Common myeloid progenitor, CD34-positive (primary cell): ENCODE results near the gene OR5B12. TPM values are rescaled to one million over a fixed set of nuclear protein-coding genes. Genes with fewer than 3 reads are reported as not detected.

ENCODE experiments used
- CTCF ChIA-PET: fragments of 350-600 bp; sonication (Branson Sonifier 250); formaldehyde crosslinking; loops from one replicate; lab custom pipeline; 2021; ENCODE audit warnings: antibody characterized with exemption; lab: Charles Lee
- POLR2A ChIA-PET: fragments of 350-600 bp; sonication (Branson Sonifier 250); formaldehyde crosslinking; loops from one replicate; lab custom pipeline; 2021; ENCODE audit warnings: antibody characterized with exemption; lab: Charles Lee
- DNase-seq, 3 donors: peaks; one replicate each; pipeline versions ENCODE4 v3.0.0 to v3.0.0-alpha.2; 2013
- H3K27ac ChIP-seq, 2 experiments: 1 replicate in 1 of 2; 2 replicates in 1 of 2; pipeline ENCODE4 v1.7.0; 2013; ENCODE audit warnings: inconsistent platforms in 2 of 2, low read length in 2 of 2, mild to moderate bottlenecking in 2 of 2, low read depth in 1 of 2, moderate library complexity in 1 of 2; ENCODE audit not compliant: severe bottlenecking in 2 of 2, insufficient read depth in 1 of 2, poor library complexity in 1 of 2
- H3K27me3 ChIP-seq, 5 experiments: replicated peaks in 2 of 5; 1 replicate in 3 of 5; 2 replicates in 2 of 5; pipeline versions ENCODE4 v1.6.1 to v1.7.0; 2013; ENCODE audit warnings: low read length in 4 of 5, mild to moderate bottlenecking in 2 of 5, moderate library complexity in 2 of 5, inconsistent platforms in 1 of 5; ENCODE audit not compliant: insufficient read depth in 5 of 5, control insufficient read depth in 4 of 5
- H3K36me3 ChIP-seq, 4 experiments: 1 replicate in 2 of 4; 2 replicates in 2 of 4; pipeline versions ENCODE4 v1.6.1 to v1.7.0; 2013; ENCODE audit warnings: low read length in 3 of 4, control low read depth in 1 of 4, mild to moderate bottlenecking in 1 of 4; ENCODE audit not compliant: control insufficient read depth in 4 of 4, insufficient read depth in 4 of 4
- H3K4me1 ChIP-seq, 4 experiments: 1 replicate in 3 of 4; 2 replicates in 1 of 4; pipeline versions ENCODE4 v1.6.1 to v1.7.1; 2013; ENCODE audit warnings: low read length in 3 of 4, mild to moderate bottlenecking in 3 of 4, control low read depth in 1 of 4, inconsistent platforms in 1 of 4, moderate library complexity in 1 of 4; ENCODE audit not compliant: control insufficient read depth in 4 of 4, insufficient read depth in 4 of 4; ENCODE audit errors: control extremely low read depth in 1 of 4
- H3K4me3 ChIP-seq, 7 experiments: 1 replicate in 4 of 7; 2 replicates in 3 of 7; pipeline versions ENCODE4 v1.5.1 to v1.7.0; 2013; ENCODE audit warnings: mild to moderate bottlenecking in 7 of 7, low read length in 6 of 7, moderate library complexity in 6 of 7, inconsistent platforms in 2 of 7, low read depth in 2 of 7, control low read depth in 1 of 7; ENCODE audit not compliant: insufficient read depth in 4 of 7, control insufficient read depth in 1 of 7; ENCODE audit errors: extremely low read depth in 1 of 7
- H3K9me3 ChIP-seq, 5 experiments: 1 replicate in 4 of 5; 2 replicates in 1 of 5; pipeline versions ENCODE4 v1.6.1 to v1.7.1; 2013; ENCODE audit warnings: low read length in 4 of 5, mild to moderate bottlenecking in 2 of 5, inconsistent platforms in 1 of 5, low read depth in 1 of 5, moderate library complexity in 1 of 5; ENCODE audit not compliant: control insufficient read depth in 4 of 5, insufficient read depth in 2 of 5; ENCODE audit errors: control extremely low read depth in 1 of 5
- WGBS: methylation state at CpG from one replicate; pipeline ENCODE4 v1.1.5; 2013; ENCODE audit not compliant: insufficient coverage; 5-methylcytosine and 5-hydroxymethylcytosine counted together
- polyA plus RNA-seq: library from polyadenylated mRNA; unstranded; fragments of 120-200 nt; gene quantifications from one replicate; pipeline ENCODE4 v1.2.1, GENCODE V29; 2013

The OR5B12 gene
- polyA plus RNA-seq = not detected

DNA sequence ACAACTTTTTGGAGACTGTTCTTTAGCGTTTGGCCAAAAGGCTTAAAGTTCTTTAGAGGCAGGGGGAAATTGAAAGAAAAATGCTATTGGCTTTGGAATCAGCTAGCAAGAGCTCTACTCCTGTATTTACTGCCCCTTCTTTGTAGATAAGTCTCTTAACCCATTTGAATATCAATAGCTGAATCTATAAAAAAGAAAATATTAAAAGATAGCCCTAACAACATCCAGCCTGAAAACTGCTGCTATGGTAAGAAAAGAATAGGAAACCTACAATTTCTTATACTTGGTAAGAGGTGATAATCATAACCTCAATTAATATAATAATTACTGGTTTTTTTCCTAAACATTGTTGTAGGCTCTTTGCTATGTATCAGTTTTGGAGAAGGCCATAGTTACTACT, at the start of gene OR5B12:
OR5B12 (minus strand) TSS at position 101 of the 400 bp plus-strand sequence. CDS start 2,085 bp downstream, outside the sequence.
- no peak within 1 kb of the TSS for H3K4me3 ChIP-seq
- H3K4me1 ChIP-seq = no peaks in the 10 kb centered on the region
- peaks cover 0 to 18% (median 11%) of the 10 kb centered on the region in 5 experiments for H3K9me3 ChIP-seq
- ChIA-PET CTCF (no interaction called here), POLR2A (no interaction called here)
- H3K27me3 ChIP-seq = no peaks in the 10 kb centered on the region
- no peak for DNase-seq
- H3K36me3 ChIP-seq = no peaks in the 10 kb centered on the region
- WGBS = no CpG with 5 or more reads among the region's 1 CpG
- no peak within 1 kb of the TSS for H3K27ac ChIP-seq

DNA sequence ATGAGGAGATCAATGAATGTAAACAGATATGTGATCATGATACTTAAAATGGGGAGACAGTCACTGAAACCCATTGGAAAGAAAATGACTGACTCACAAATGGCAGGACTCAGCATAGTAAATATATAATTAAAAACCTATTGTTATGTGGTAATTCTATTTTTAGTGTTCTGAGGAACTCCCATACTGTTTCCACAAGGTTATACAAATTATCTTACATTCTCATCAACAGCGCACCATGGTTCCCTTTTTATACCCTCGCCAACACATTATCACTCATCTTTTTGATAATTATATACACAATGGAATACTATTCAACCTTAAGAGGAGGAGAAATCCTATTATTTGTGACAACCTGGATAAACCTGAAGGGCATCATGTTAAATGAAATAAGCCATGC, 48.8 kb upstream of the OR5B12 start:
- no CpG with 5 or more reads among the region's 2 CpGs for WGBS
- H3K27ac ChIP-seq = no peak overlapping the region
- no peaks in the 10 kb centered on the region for H3K9me3 ChIP-seq
- H3K4me1 ChIP-seq = no peaks in the 10 kb centered on the region
- ChIA-PET CTCF (no interaction called here), POLR2A (no interaction called here)
- no peak overlapping the region for H3K4me3 ChIP-seq
- no peaks in the 10 kb centered on the region for H3K36me3 ChIP-seq
- no peak for DNase-seq
- no peaks in the 10 kb centered on the region for H3K27me3 ChIP-seq

DNA sequence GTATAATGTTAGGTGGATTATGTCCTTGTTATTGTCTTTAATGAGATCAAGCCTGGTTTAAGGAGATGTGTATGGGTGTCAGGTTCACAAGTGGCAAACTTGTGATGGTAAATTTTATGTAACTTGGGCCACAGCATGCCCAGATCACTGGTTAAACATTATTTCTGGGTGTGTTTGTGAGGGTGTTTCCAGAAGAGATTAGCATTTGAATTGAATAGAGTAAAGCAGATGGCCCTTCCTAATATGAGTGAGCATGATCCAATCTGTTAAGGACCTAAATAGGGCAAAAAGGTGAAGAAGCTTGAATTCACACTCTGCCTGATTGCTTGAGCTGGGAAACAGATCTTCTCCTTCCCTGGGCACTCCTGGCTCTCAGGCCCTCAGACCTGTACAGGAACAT, 45.1 kb upstream of the OR5B12 start:
- Histone ChIP-seq H3K27me3 (no peaks in the 10 kb centered on the region), H3K4me3 (no peak overlapping the region), H3K4me1 (no peaks in the 10 kb centered on the region), H3K36me3 (no peaks in the 10 kb centered on the region), H3K9me3 (no peaks in the 10 kb centered on the region), H3K27ac (no peak overlapping the region)
- ChIA-PET CTCF (interaction anchor here (0.6 kb wide), 1 partner anchor 86 kb away, joined by 3 read pairs; no protein-coding TSS in a partner anchor), POLR2A (no interaction called here)
- DNase-seq = no peak

DNA sequence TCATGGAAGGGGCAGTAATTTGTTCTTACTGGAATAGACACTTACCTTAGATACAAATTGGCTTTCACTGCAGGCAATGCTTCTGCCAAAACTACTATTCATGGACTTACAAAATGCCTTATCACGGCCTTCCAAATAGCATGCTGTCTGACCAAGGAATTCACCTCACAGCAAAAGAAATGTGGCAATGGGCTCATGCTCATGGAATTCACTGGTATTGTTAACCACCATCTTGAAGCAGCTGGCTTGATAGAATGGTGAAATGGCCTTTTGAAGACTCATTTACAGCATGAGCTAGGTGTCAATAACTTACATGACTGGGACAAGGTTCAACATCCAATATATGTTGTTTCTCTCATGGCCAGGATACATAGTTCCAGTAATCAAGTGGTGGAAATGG, 43.9 kb upstream of the OR5B12 start:
- Histone ChIP-seq H3K4me3 (no peak overlapping the region), H3K4me1 (no peaks in the 10 kb centered on the region), H3K9me3 (no peaks in the 10 kb centered on the region), H3K27ac (no peak overlapping the region), H3K27me3 (no peaks in the 10 kb centered on the region), H3K36me3 (no peaks in the 10 kb centered on the region)
- no peak for DNase-seq
- WGBS = 100% methylated on average over 1 of the region's 1 CpG
- ChIA-PET POLR2A (no interaction called here), CTCF (no interaction called here)

DNA sequence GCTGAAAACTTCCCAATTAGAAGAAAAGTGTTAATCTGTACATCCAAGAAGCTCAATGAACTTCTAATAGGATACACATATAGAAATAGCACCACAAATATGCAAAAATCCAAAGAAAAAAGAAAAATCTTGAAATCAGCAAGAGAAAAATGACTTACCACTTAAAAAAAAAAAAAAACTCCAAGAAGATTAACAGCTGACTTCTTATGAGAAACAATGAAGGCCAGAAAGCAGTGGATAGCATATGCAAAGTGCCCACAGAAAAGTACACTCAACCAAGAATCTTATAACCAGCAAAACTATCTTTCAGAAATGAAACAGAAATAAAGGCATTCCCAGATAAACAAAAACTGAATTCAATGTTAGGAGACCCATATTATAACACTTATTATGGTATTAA, 29.9 kb upstream of the OR5B12 start:
- ChIA-PET CTCF (no interaction called here), POLR2A (no interaction called here)
- peaks cover 3 to 18% (median 5%) of the 10 kb centered on the region in 5 experiments for H3K9me3 ChIP-seq
- DNase-seq = peak in 2 of 3 donors; percentile 8 to 13
- no peaks in the 10 kb centered on the region for H3K36me3 ChIP-seq
- no peaks in the 10 kb centered on the region for H3K27me3 ChIP-seq
- H3K4me1 ChIP-seq = no peaks in the 10 kb centered on the region
- H3K27ac ChIP-seq = no peak overlapping the region
- H3K4me3 ChIP-seq = no peak overlapping the region

DNA sequence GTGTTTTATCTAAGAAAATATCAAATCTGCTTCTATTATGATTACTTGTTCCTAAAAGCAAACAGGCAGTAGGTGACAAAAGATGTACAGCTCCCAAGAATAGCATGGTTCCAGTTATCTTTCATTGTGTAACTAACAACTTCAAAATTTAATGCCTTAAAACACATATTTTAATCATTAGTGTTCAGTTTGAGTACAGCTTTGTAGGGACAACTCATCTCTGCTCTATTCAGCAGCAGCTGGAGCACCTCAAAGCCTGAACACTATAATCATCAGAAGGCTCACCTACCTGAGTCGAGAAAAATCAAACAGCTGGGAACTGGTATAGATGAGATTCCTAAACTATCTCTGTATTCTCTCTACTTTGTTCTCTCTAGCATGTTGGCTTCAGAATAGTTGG, 24.3 kb upstream of the OR5B12 start:
- Histone ChIP-seq H3K27ac (no peak overlapping the region), H3K27me3 (no peaks in the 10 kb centered on the region), H3K9me3 (peaks cover 0 to 9% (median 3%) of the 10 kb centered on the region in 5 experiments), H3K4me1 (no peaks in the 10 kb centered on the region), H3K4me3 (no peak overlapping the region), H3K36me3 (no peaks in the 10 kb centered on the region)
- CTCF ChIA-PET = no interaction called here
- 100% methylated on average over 1 of the region's 1 CpG for WGBS
- POLR2A ChIA-PET = interaction anchor here (0.8 kb wide), 1 partner anchor 13 kb away, joined by 3 read pairs; no protein-coding TSS in a partner anchor
- no peak for DNase-seq

DNA sequence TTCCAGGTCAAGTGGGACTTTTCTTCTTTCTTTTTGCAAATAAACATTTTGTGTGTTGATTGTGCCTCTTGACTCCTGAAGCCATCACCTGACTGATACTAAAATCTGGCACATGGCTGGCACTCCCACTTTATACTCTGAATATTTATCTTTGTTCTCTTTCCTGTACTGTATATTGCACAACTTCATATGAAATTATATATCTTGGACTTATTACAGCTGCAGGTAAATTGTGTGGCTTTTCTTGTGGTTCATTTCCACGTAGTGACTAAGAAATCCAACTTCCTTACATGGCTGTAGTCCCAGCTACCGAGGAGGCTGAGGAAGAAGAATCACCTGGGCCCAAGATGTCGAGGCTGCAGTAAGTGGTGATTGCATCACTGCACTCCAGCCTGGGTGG, 23.7 kb upstream of the OR5B12 start:
- Histone ChIP-seq H3K27ac (no peak overlapping the region), H3K27me3 (no peaks in the 10 kb centered on the region), H3K9me3 (peaks cover 0 to 5% (median 1%) of the 10 kb centered on the region in 5 experiments), H3K4me3 (no peak overlapping the region), H3K4me1 (no peaks in the 10 kb centered on the region), H3K36me3 (no peaks in the 10 kb centered on the region)
- no peak for DNase-seq
- ChIA-PET CTCF (no interaction called here), POLR2A (no interaction called here)
- 69% methylated on average over 2 of the region's 3 CpGs for WGBS
